ENCODE results near the gene MCRS1. TPM values are rescaled to one million over a fixed set of nuclear protein-coding genes. Genes with fewer than 3 reads are reported as not detected.
"Not testable (repeated sequence)": the region's sequence is repeated elsewhere in the genome, so short reads cannot be mapped to it uniquely, and the experiment has no call there.

MCRS1 gene
- total RNA-seq, 4 donors from 2014 or later, result 28.7 to 62.0 (median 34.6) TPM

DNA sequence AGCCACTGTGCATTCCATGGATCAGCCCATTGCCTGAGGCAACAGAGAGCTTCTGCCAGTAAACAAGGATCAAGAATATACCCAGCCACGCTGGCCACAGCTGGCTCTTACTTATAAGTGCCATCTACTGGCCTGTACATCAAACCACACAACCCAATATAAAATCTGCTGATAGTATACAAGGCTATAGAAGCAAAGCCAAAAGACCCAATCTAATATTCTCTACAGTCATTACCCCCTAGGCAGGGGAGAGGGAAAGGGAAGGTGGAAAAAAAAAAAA is 41.9 kb upstream of the MCRS1 start:
- in situ Hi-C loops (cut with MboI; ENCODE audit: low sequenced_read_pairs in 4 of 4), result no loop called here
- H3K4me1 ChIP-seq, result no peaks in the 10 kb centered on the region
- no peak overlapping the region for H3K4me3 ChIP-seq
- ATAC-seq (no peak), DNase-seq (no peak)
- TF ChIP-seq, protein P1, sequence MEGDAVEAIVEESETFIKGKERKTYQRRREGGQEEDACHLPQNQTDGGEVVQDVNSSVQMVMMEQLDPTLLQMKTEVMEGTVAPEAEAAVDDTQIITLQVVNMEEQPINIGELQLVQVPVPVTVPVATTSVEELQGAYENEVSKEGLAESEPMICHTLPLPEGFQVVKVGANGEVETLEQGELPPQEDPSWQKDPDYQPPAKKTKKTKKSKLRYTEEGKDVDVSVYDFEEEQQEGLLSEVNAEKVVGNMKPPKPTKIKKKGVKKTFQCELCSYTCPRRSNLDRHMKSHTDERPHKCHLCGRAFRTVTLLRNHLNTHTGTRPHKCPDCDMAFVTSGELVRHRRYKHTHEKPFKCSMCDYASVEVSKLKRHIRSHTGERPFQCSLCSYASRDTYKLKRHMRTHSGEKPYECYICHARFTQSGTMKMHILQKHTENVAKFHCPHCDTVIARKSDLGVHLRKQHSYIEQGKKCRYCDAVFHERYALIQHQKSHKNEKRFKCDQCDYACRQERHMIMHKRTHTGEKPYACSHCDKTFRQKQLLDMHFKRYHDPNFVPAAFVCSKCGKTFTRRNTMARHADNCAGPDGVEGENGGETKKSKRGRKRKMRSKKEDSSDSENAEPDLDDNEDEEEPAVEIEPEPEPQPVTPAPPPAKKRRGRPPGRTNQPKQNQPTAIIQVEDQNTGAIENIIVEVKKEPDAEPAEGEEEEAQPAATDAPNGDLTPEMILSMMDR (IDR thresholded peaks at IDR 0.05 in 4 of 5, conservative IDR thresholded peaks at IDR 0.05 in 1 of 5), result no peak
- no peak for TF ChIP-seq POLR2A (IDR thresholded peaks at IDR 0.05)
- H3K36me3 ChIP-seq, result no peaks in the 10 kb centered on the region
- H3K27me3 ChIP-seq, result no peaks in the 10 kb centered on the region
- no peaks in the 10 kb centered on the region for H3K9me3 ChIP-seq
- H3K27ac ChIP-seq, result no peak overlapping the region
- intact Hi-C loops (cut with DNase I; ENCODE audit: low total_unique reads), result no loop called here

DNA sequence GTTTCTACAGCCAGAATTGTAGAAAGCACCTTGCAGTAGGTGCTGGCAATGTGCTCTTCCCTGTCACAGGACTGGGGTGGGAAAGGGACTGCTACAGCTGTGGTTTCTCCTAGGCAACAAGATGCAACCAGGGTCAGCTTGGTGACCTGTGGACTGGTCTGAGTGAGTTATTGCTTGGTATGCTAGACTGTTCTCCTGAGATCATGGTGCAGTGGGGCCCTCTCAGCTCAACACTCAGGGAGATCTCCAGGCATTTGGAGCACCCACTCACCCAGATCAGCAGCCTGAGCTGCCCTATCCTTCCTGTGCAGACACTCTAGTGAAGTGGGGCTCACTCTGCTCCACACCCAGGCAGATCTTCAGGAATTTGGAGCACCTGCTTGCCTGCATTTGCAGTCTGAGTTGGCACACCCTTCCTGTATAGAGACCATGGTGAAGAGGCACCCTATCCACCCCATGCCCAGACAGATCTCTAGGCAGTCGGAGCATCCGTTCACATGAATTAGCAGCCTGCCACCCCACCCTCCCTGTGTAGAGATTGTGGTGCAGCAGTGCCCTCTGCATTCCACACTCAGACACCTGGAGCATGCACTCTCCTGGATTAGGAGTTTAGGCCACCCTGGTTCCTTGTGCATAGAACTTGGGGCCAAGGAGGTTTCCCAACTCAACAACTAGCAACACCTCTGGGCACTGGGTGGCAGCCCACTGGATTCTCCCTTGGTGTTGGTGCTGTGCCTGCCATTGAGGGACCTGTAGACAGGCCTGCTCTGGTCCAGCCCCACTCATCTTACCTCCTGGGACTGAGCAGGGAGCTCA is 41.3 kb upstream of the MCRS1 start:
- H3K4me3 ChIP-seq, result no peak overlapping the region
- DNase-seq (no peak), ATAC-seq (no peak)
- H3K4me1 ChIP-seq, result no peaks in the 10 kb centered on the region
- TF ChIP-seq, protein P1 (IDR thresholded peaks at IDR 0.05 in 4 of 5, conservative IDR thresholded peaks at IDR 0.05 in 1 of 5), result no peak
- in situ Hi-C loops (cut with MboI; ENCODE audit: low sequenced_read_pairs in 4 of 4), result no loop called here
- H3K36me3 ChIP-seq, result no peaks in the 10 kb centered on the region
- no peak overlapping the region for H3K27ac ChIP-seq
- H3K9me3 ChIP-seq, result no peaks in the 10 kb centered on the region
- H3K27me3 ChIP-seq, result no peaks in the 10 kb centered on the region
- intact Hi-C loops (cut with DNase I; ENCODE audit: low total_unique reads), result no loop called here

DNA sequence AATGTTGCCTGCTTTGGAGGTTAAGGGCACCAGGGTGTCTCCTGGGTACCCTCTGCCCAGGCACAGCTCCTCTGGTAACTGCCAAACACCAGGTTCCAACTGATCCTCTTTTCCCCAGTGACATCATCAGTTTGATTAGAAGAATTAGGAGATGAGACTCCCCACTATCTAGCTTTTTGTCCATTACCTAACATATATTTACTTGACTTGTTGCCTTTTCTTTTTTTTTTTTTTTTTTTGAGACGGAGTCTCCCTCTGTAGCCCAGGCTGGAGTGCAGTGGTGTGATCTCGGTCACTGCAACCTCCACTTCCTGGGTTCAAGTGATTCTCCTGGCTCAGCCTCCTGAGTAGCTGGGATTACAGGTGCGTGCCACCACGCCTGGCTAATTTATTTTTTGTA is 37.6 kb upstream of the MCRS1 start, which contains the start of gene FAM186B:
FAM186B (minus strand) TSS at position 101 of the 400 bp plus-strand sequence. CDS start 162 bp downstream, outside the sequence.
- H3K27me3 ChIP-seq; DNase-seq; intact Hi-C loops (cut with DNase I; ENCODE audit: low total_unique reads); ATAC-seq; H3K9me3 ChIP-seq; H3K4me3 ChIP-seq; H3K4me1 ChIP-seq; H3K27ac ChIP-seq; in situ Hi-C loops (cut with MboI; ENCODE audit: low sequenced_read_pairs in 4 of 4); H3K36me3 ChIP-seq: not testable (repeated sequence)

DNA sequence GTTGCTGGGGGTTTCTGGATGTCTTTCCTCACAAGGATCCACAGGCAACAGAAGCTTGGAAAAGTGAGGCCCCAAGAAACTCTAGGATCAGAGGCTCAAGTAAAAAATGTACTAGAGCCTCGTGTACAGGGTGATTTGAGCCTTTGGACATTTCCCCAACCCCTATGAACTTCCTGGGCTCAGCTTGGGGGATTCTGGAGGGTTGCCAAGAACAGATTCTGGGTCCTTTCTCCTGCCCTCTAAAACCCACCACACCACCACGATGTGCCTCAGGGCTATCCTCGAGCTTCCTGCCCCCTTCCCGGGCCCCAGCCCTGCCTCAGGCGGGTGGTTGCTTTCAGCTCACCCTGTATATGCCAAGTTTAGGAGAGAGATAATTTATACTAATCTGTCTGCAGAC is 36.9 kb upstream of the MCRS1 start:
- intact Hi-C loops (cut with DNase I; ENCODE audit: low total_unique reads), result no loop called here

DNA sequence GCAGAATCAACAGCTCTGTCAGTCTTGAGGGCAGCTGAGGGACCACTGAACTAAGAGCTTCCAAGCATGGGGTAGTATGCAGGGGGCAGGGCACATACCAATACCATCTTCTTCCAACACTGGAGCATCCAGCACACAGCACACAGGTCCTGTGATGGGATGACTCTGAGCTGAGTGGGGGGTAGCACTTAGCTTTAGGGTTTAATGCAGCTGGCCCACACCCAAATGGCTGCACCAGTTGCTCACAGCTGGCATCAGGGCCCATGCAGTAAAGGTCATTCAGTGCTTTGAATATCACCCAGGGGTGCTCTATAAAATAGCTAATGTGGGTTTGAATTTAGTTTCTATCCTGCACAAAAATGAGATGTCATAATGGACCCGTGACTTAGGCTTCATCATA is 35.8 kb upstream of the MCRS1 start:
- Histone ChIP-seq H3K27me3 (no peaks in the 10 kb centered on the region), H3K27ac (no peak overlapping the region), H3K36me3 (no peaks in the 10 kb centered on the region), H3K4me1 (no peaks in the 10 kb centered on the region), H3K9me3 (no peaks in the 10 kb centered on the region), H3K4me3 (no peak overlapping the region)
- in situ Hi-C loops (cut with MboI; ENCODE audit: low sequenced_read_pairs in 4 of 4) (no loop called here), intact Hi-C loops (cut with DNase I; ENCODE audit: low total_unique reads) (no loop called here)
- DNase-seq (no peak), ATAC-seq (no peak)
- TF ChIP-seq, protein P1 (IDR thresholded peaks at IDR 0.05 in 4 of 5, conservative IDR thresholded peaks at IDR 0.05 in 1 of 5), result no peak
- no peak for TF ChIP-seq POLR2A (IDR thresholded peaks at IDR 0.05)

More for the DNA sequence above, 36.9 kb upstream of the MCRS1 start:
- H3K27me3 ChIP-seq, result no peaks in the 10 kb centered on the region
- no peak for DNase-seq
- no peaks in the 10 kb centered on the region for H3K9me3 ChIP-seq
- no peaks in the 10 kb centered on the region for H3K36me3 ChIP-seq
- no peak overlapping the region for H3K27ac ChIP-seq
- no peaks in the 10 kb centered on the region for H3K4me1 ChIP-seq
- no peak for ATAC-seq
- H3K4me3 ChIP-seq, result no peak overlapping the region
- TF ChIP-seq, protein P1 (IDR thresholded peaks at IDR 0.05 in 4 of 5, conservative IDR thresholded peaks at IDR 0.05 in 1 of 5), result no peak
- TF ChIP-seq POLR2A (IDR thresholded peaks at IDR 0.05), result no peak
- in situ Hi-C loops (cut with MboI; ENCODE audit: low sequenced_read_pairs in 4 of 4), result no loop called here
